ENCODE results near the gene DNAJB6.

DNA sequence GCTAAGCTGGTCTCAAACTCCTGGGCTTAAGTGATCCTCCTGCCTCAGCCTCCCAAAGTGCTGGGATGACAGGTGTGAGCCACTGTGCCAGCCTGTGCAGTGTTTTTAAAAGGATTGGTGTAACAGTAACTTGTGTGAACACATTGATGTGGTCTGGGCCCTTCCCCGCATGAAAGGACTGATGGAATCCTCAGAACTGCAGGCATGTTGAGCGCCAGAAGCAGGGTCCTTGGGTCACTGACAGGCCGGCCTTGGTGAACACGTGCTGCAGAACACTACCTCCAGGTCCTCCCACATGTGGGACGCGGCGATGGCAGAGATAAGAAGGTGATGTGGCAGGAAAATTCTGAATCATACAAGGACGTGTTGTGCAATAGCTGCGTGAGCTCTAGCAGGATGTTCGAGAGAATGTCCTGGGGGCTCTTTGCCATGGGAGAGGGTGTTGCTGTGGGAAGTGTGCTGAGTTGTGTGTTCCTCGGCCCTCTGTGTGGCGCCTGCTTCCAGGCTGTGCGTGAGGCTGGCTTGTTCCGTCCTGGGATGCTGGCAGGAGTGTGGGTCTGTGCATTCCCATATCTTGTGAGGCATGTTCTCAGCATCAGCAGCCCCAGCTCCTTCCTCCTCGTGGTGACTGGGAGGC is 68.2 kb downstream of the DNAJB6 start:
- TF ChIP-seq CBX3 (IDR thresholded peaks at IDR 0.05; ENCODE audit: low read depth) (no peak), POLR2A (IDR thresholded peaks at IDR 0.05; ENCODE audit: borderline replicate concordance, extremely low read depth, insufficient read depth, insufficient read length) (no peak), EZH2 (IDR thresholded peaks at IDR 0.05) (no peak), POLR2AphosphoS5 (IDR thresholded peaks at IDR 0.05; ENCODE audit: low read depth, low read length) (no peak), SP1 (IDR thresholded peaks at IDR 0.05; ENCODE audit: low read depth) (no peak), REST (IDR thresholded peaks at IDR 0.05; ENCODE audit: low read depth) (no peak), JUND (IDR thresholded peaks at IDR 0.05) (no peak), CEBPB (IDR thresholded peaks at IDR 0.05; ENCODE audit: low read depth) (no peak), ELF1 (IDR thresholded peaks at IDR 0.05; ENCODE audit: borderline replicate concordance, low read depth) (no peak), FOSL1 (IDR thresholded peaks at IDR 0.05; ENCODE audit: low read depth) (no peak)
- TF ChIP-seq, protein P1, sequence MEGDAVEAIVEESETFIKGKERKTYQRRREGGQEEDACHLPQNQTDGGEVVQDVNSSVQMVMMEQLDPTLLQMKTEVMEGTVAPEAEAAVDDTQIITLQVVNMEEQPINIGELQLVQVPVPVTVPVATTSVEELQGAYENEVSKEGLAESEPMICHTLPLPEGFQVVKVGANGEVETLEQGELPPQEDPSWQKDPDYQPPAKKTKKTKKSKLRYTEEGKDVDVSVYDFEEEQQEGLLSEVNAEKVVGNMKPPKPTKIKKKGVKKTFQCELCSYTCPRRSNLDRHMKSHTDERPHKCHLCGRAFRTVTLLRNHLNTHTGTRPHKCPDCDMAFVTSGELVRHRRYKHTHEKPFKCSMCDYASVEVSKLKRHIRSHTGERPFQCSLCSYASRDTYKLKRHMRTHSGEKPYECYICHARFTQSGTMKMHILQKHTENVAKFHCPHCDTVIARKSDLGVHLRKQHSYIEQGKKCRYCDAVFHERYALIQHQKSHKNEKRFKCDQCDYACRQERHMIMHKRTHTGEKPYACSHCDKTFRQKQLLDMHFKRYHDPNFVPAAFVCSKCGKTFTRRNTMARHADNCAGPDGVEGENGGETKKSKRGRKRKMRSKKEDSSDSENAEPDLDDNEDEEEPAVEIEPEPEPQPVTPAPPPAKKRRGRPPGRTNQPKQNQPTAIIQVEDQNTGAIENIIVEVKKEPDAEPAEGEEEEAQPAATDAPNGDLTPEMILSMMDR (IDR thresholded peaks at IDR 0.05 in 2 of 3, conservative IDR thresholded peaks at IDR 0.05 in 1 of 3; ENCODE audit: borderline replicate concordance in 1 of 3, insufficient read depth in 1 of 3, low read depth in 2 of 3, low read length in 2 of 3): no peak
- TF ChIP-seq, protein P2, sequence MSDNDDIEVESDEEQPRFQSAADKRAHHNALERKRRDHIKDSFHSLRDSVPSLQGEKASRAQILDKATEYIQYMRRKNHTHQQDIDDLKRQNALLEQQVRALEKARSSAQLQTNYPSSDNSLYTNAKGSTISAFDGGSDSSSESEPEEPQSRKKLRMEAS (IDR thresholded peaks at IDR 0.05): no peak
